ENCODE results near the gene IL22RA1. TPM values are rescaled to one million over a fixed set of nuclear protein-coding genes. Genes with fewer than 3 reads are reported as not detected.
A peak's percentile ranks its signal among the peaks of the same experiment; 100 is the strongest.

The IL22RA1 gene
- total RNA-seq, 1 donor, result not detected

DNA sequence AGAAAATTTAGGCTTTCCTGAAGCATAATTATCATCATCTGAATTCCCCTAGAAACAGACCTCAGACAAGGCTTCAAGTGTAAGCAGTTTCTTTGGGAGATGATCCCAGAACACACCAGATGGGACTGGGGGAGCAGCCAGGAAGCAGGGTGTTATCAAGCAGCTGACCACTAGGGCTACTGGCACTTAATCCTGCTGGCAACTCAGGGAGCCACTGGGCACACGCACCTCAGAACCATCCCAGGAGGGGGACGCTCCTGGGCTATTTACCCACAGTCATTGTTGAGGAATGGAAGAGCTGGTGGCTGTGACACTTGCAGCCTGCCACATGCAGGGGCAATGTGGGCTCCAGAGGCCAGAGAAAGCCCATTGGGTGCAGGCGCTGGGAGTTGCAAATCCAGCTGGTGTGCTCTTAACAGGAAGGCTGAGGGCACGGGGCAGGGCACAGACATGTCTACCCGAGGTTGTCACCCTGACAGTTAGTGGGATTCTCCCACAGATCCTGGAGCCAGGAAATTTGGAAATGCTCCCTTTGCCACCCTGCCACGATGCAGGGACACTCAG is 15.1 kb upstream of the IL22RA1 start:
- no peak overlapping the region for H3K4me3 ChIP-seq (ENCODE audit: low read depth, low read length)
- TF ChIP-seq CTCF (IDR thresholded peaks at IDR 0.05; ENCODE audit: insufficient read depth, low read depth, low read length), result peak; percentile 35
- DNase-seq (ENCODE audit: low read depth), result no peak

DNA sequence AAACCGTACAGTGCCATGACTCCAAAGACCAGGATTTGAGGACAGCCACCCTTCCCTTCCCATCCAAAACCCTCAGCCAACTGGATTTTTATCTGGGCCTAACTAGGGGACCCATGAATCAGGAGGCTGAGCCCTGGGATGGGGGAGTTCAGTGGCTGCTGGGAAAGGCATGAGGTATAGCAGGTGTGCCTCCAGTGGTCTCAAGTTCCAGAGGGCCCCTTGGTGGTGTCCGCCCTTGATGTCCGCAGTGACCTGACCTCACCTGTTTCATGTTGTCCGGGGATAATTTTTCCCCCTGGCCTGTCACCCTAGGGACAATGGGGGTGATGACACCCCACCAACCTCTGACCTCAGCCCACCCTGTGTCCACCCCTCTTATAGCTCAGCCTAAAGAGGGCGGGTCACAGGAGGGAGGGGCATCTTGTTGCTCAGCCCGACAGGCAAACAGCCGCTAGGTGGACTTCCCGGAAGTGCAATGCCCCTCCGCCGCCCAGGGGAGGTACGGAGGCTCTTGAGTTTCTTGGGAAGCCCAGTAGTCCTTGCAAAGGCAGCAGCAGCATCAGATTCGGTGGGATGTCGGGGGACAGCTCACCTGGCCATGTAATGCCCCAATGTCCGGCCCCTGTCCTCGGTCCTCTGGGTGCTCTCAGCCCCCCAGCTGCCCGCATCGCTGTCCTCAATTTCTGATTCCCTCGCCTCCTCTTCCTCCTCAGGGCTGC is 13.8 kb upstream of the IL22RA1 start:
- TF ChIP-seq CTCF (IDR thresholded peaks at IDR 0.05; ENCODE audit: insufficient read depth, low read depth, low read length), result no peak

GRCh38 chr1:24155011-24155782 is 12.3 kb upstream of the IL22RA1 start:
- TF ChIP-seq CTCF (IDR thresholded peaks at IDR 0.05; ENCODE audit: insufficient read depth, low read depth, low read length), result peak; percentile 19
- DNase-seq (ENCODE audit: low read depth), result no peak

More for the DNA sequence above, 13.8 kb upstream of the IL22RA1 start:
- no peak overlapping the region for H3K4me3 ChIP-seq (ENCODE audit: low read depth, low read length)
- no peak for DNase-seq (ENCODE audit: low read depth)

DNA sequence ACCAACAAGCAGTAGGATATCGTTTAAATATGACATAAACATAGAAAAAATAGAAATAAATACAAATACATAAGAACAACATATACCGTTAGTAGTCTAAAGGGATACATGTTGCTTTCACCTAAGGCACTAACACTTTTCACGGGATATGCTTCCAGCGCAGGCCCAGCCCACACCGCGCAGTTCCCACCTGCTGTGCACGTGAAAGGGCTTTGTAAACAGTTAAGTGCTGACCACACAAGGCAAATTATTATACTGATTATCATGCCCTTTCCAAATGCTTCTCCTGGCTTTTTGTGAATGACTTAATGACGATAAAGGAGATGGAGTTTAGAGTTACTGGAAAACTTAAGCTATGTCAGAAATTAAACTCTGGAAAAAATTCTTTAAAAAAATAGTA is 11.3 kb upstream of the IL22RA1 start:
- no peak for TF ChIP-seq CTCF (IDR thresholded peaks at IDR 0.05; ENCODE audit: insufficient read depth, low read depth, low read length)
- DNase-seq (ENCODE audit: low read depth), result no peak
- H3K4me3 ChIP-seq (ENCODE audit: low read depth, low read length), result no peak overlapping the region

More at GRCh38 chr1:24155011-24155782, 12.3 kb upstream of the IL22RA1 start:
- H3K4me3 ChIP-seq (ENCODE audit: low read depth, low read length), result no peak overlapping the region

DNA sequence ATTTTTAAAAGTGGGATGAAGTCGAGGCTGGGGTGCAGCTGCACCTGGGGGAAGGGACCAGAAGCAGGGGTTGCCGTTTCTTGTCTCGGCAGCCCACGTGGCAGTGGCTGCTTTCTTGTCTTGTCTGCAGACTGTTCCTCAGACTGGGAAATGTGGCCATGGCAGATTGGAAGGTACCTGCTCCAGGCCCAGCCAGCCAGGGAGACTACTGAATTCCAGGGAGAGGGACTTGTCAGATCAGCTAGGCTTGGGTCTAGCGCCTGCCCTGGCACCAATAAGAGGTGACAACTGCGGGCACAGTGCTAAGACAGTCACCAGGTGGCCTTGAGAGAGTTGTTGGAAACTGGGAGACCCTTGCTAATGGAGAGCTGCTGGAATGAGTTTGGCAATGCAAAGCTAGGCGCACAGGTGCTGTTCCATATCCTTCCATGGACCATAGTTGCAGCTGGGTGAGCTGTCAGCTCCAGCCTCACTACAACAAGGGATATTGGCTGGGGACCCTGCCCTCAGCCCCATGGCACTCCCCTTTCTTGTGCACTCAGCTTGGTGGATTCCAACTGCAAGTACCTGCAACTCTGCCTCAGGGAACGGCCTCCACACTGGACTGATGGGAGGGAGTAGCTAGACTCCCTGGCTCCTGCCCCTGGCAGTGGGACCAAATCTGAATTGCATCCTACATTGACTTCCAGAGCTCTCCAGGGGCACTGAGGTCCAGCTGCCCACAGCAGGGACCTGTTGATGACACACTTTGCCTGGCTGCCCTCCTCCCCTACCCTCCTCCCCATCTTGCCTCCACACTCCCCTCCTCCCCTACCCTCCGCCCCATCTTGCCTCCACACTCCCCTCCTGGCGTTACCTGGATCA is 9.9 kb upstream of the IL22RA1 start:
- DNase-seq (ENCODE audit: low read depth), result no peak
- TF ChIP-seq CTCF (IDR thresholded peaks at IDR 0.05; ENCODE audit: insufficient read depth, low read depth, low read length), result no peak
- no peak overlapping the region for H3K4me3 ChIP-seq (ENCODE audit: low read depth, low read length)

- no peak overlapping the region for H3K4me3 ChIP-seq (ENCODE audit: low read depth, low read length)
- no peak for DNase-seq (ENCODE audit: low read depth)
- TF ChIP-seq CTCF (IDR thresholded peaks at IDR 0.05; ENCODE audit: insufficient read depth, low read depth, low read length), result no peak
These were observed 8.2 kb upstream of the IL22RA1 start for GRCh38 chr1:24151175-24151533.
